NCI-H1105 (cell line): ENCODE data around the gene WFDC12.

Source experiments
- DNase-seq: peaks from one replicate; lab custom pipeline; 2025; lab: John Stamatoyannopoulos, UW

The WFDC12 gene

DNA sequence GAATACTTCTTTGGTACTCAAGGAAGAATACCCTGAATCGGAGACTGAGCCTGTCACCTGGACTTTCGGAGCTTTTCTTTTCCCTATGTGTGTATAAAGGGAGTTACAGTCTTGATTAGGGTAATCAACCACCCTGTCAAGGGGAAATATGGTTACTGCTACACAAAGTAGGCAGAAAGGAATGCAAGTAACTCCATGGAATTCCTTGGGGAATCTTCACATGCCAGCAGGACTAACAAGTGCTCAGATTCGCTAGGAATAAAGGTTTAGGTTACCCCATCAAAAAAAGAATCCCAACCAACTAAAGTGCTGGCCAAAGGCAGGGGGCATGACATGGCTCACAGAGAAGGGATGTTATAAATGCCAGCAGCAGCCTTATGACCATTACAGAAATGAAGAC, 33.8 kb downstream of the WFDC12 start:
- DNase-seq, result no peak

GRCh38 chr20:45088247-45088646, 36.0 kb downstream of the WFDC12 start:
- DNase-seq, result no peak

GRCh38 chr20:45087814-45088213, 36.5 kb downstream of the WFDC12 start:
- no peak for DNase-seq

- DNase-seq, result no peak
Measured at GRCh38 chr20:45087097-45087790, 37.0 kb downstream of the WFDC12 start.

DNA sequence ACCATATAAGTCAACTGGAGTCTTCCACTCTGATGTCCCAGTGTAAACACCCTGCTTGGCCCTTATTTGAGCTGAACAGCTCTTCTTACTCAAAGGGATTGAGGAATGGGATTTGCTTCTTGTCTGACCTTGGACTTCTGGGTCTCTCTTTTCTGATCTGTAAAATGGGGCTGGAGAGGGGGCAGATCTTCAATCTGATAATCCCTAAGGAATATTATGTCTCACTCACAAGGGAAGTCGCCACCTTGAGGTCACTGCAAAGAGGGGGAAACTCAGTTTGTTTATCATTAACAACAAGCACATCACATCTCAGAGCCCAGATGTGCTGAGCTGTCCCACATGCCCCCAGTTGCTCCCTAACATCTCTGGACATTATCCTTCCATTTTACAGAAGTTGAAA, 38.4 kb downstream of the WFDC12 start:
- no peak for DNase-seq

- no peak for DNase-seq
Measured at GRCh38 chr20:45085289-45085688, 39.0 kb downstream of the WFDC12 start.

DNA sequence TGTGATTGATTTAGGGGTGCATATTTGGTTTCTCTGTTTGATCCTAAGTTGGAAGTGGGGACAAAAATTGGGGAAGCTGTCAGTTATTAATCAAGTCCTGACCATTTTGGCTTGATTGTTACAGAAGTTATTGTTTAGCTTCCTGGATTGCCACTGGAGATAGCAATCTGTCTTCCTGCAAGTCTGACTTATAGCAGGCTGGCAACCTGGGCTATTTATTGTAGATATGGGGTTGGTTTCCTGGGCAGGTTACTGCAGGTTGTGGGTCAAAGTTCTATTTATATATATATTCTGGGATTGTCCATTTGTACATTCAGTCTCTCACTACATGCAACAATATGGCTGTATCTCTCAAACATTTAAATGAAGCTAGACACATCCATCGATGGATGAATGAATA, 41.1 kb downstream of the WFDC12 start:
- DNase-seq, result no peak

DNA sequence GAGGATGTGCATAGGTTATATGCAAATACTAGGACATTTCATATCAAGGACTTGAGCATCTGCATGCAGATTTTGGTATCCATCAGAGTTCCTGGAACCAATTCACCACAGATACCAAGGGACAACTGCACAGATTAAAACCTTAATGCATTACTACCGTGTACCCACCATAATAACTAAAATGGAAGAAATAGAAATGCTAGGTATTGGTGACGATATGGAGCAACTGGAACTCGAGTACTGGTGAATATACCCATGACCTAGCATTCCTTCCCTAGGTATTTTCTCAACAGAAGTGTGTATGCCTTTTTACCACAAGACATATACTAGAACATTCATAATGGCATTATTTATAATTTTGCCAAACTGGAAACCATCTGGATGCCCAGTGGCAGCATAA, 41.8 kb downstream of the WFDC12 start:
- no peak for DNase-seq

DNA sequence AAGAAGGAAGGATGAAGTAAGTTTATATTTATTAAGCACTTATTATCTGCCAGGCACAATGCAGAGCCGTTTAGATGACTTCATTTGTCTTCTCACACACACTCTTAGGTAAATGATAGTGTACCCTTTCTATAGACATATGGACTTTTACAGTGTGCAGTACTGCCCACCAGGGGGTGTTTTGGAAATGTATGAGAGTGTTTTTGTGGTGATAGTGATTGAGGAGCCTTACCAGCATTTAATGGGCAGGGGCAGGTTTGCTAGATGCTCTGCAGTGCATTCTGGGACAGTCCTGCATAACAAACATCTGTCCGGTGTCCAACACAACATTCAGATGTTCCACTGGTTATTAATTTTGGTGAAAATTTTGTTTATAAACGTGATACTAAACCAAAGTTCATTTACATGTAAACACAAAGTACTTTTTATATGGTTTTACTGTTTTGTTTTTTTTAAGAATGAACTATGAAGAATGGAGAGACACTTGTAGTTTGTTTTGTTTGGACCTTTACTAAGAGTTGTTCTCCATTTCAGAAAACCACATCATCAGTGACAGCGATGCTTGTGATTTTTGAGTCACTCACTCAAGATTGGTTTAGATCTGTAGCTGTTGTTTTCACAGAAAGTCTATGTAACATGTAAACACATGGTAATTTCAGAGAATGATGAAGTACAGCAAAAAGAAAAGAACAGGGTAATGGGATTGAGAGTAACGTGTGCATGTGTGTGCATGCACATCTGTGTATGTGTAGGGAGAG, 43.2 kb downstream of the WFDC12 start:
- DNase-seq, result no peak

DNA sequence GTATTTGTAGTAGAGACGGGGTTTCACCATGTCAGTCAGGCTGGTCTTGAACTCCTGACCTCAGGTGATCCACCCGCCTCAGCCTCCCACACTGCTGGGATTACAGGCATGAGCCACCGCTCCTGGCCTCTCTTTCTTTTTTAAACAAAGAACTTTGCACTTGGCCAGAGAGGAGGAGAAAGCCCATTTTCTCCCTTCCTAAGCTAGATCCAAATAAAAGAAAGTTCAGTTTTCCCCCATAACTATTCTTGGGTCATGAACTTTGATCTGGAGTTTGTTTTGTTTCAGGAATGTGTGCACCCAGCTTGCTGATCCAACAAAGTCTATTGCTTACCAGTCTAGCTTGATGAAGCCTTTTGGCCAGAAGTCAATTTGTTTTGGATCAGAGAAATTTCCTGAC, 46.7 kb downstream of the WFDC12 start:
- no peak for DNase-seq
